HG03039 (cell line): ENCODE results near the gene ADPRHL1.

Experiments used
- ATAC-seq: cut with Tn5 transposase; IDR thresholded peaks from one replicate; pipeline ENCODE4 v1.9.1; 2021; ENCODE audit warnings: mild to moderate bottlenecking, moderate library complexity; ENCODE audit not compliant: unreplicated experiment

The ADPRHL1 gene

GRCh38 chr13:113433391-113433916 lies 19.8 kb downstream of the ADPRHL1 start:
- ATAC-seq, result no peak

- no peak for ATAC-seq
Observed at GRCh38 chr13:113432506-113433270, 20.6 kb downstream of the ADPRHL1 start.

- no peak for ATAC-seq
Observed at GRCh38 chr13:113431171-113431570, 22.1 kb downstream of the ADPRHL1 start.

GRCh38 chr13:113430378-113431110 lies 22.7 kb downstream of the ADPRHL1 start:
- ATAC-seq, result no peak

- ATAC-seq, result no peak
Observed at GRCh38 chr13:113429608-113429985, 23.7 kb downstream of the ADPRHL1 start.

GRCh38 chr13:113428871-113429607 lies 24.2 kb downstream of the ADPRHL1 start:
- ATAC-seq, result no peak

GRCh38 chr13:113428469-113428865 lies 24.8 kb downstream of the ADPRHL1 start:
- ATAC-seq, result no peak

GRCh38 chr13:113427562-113428468 lies 25.5 kb downstream of the ADPRHL1 start:
- ATAC-seq, result no peak

GRCh38 chr13:113426591-113426986 lies 26.7 kb downstream of the ADPRHL1 start:
- no peak for ATAC-seq

- ATAC-seq, result no peak
Observed at GRCh38 chr13:113425941-113426590, 27.2 kb downstream of the ADPRHL1 start.

- no peak for ATAC-seq
Observed at GRCh38 chr13:113423520-113424163, 29.6 kb downstream of the ADPRHL1 start.

GRCh38 chr13:113422807-113423519 lies 30.3 kb downstream of the ADPRHL1 start:
- ATAC-seq, result no peak

GRCh38 chr13:113421673-113422270 lies 31.5 kb downstream of the ADPRHL1 start:
- ATAC-seq, result no peak

- ATAC-seq, result no peak
Observed at GRCh38 chr13:113420833-113421600, 32.3 kb downstream of the ADPRHL1 start.

- no peak for ATAC-seq
Observed at GRCh38 chr13:113420232-113420631, 33.1 kb downstream of the ADPRHL1 start.

- ATAC-seq, result no peak
Observed at GRCh38 chr13:113419531-113420193, 33.6 kb downstream of the ADPRHL1 start.

GRCh38 chr13:113418722-113419049 lies 34.6 kb downstream of the ADPRHL1 start:
- no peak for ATAC-seq
